Kidney (tissue), 14 donors: Measurements from ENCODE around the gene PIGU. TPM values are rescaled to one million over a fixed set of nuclear protein-coding genes. Genes with fewer than 3 reads are reported as not detected.
"Not testable (repeated sequence)": the region's sequence is repeated elsewhere in the genome, so short reads cannot be mapped to it uniquely, and the experiment has no call there.

Experiments used
- DNase-seq, 5 donors: peaks; one replicate each; pipeline ENCODE4 v3.0.0-alpha.2; 2013 to 2020
- FAIRE-seq: peaks from 2 replicates; lab custom pipeline; 2012; peaks lifted over from hg19 to GRCh38; lab: Jason Lieb, UNC
- H3K27ac ChIP-seq, 2 donors: one replicate each; pipeline ENCODE4 v1.7.0; 2013; ENCODE audit warnings: low read depth in 2 of 2, low read length in 2 of 2, inconsistent platforms in 1 of 2
- H3K27me3 ChIP-seq: one replicate; pipeline ENCODE4 v1.7.1; 2013; ENCODE audit warnings: low read length, inconsistent platforms; ENCODE audit not compliant: control insufficient read depth, insufficient read depth
- H3K36me3 ChIP-seq, 3 donors: one replicate each; pipeline versions ENCODE4 v1.7.0 to v1.7.1; 2013; ENCODE audit warnings: low read length in 3 of 3, control low read depth in 1 of 3, inconsistent platforms in 1 of 3; ENCODE audit not compliant: insufficient read depth in 3 of 3, control insufficient read depth in 2 of 3
- H3K4me1 ChIP-seq, 3 donors: one replicate each; pipeline versions ENCODE4 v1.7.0 to v1.7.1; 2013; ENCODE audit warnings: low read length in 3 of 3, inconsistent platforms in 1 of 3, low read depth in 1 of 3; ENCODE audit not compliant: control insufficient read depth in 2 of 3, insufficient read depth in 2 of 3
- H3K4me3 ChIP-seq, 3 donors: one replicate each; pipeline versions ENCODE4 v1.7.0 to v1.8.1; 2013; ENCODE audit warnings: low read length in 3 of 3, control low read depth in 1 of 3, inconsistent platforms in 1 of 3
- H3K9ac ChIP-seq, 3 donors: one replicate each; pipeline versions ENCODE4 v1.7.0 to v1.7.1; 2013; ENCODE audit warnings: low read length in 3 of 3, control low read depth in 1 of 3, inconsistent platforms in 1 of 3
- H3K9me3 ChIP-seq, 3 donors: one replicate each; pipeline versions ENCODE4 v1.7.0 to v1.7.1; 2013; ENCODE audit warnings: low read length in 3 of 3, control low read depth in 1 of 3, inconsistent platforms in 1 of 3; ENCODE audit not compliant: control insufficient read depth in 2 of 3, insufficient read depth in 1 of 3
- CTCF ChIP-seq: IDR thresholded peaks from 3 replicates; pipeline ENCODE4 v1.5.1; 2012; ENCODE audit warnings: mild to moderate bottlenecking, moderate library complexity, borderline replicate concordance; ENCODE audit not compliant: insufficient read depth; ENCODE audit errors: extremely low read depth
- intact Hi-C: fragments of 100-400 bp; cut with DNase I; formaldehyde crosslinking; loops from one replicate; pipeline ENCODE4 v1.11.1; 2022
- polyA plus RNA-seq: library from polyadenylated mRNA; stranded (reverse); fragments of 350-450 nt; fragmentation: Illumina TruSeq; extraction: RNeasy Lipid Tissue Mini Kit (QIAGEN cat#74804); gene quantifications from one replicate; pipeline ENCODE4 v1.2.3, GENCODE V29; 2014; ENCODE audit warnings: low read depth, low replicate concordance; ENCODE audit not compliant: insufficient read depth
- total RNA-seq: library from RNA; stranded (reverse); fragmentation: NEBNext Ultra II Directional; extraction: Animal tissue kit (Norgen Biotek cat#: 25700); gene quantifications from one replicate; pipeline ENCODE4 v1.2.1, GENCODE V29; 2021
- donor health status: control.
- donor health status: control.
- donor health status: control.
- donor health status: control.
- donor health status: control.
- donor health status: DM: yes; HTN: yes; CAD: no.
- donor health status: Normal renal cell carcinoma (clear cell type).

The PIGU gene
- total and polyA plus RNA-seq, 2 donors from 2014 or later = 15.9 to 42.0 TPM

DNA sequence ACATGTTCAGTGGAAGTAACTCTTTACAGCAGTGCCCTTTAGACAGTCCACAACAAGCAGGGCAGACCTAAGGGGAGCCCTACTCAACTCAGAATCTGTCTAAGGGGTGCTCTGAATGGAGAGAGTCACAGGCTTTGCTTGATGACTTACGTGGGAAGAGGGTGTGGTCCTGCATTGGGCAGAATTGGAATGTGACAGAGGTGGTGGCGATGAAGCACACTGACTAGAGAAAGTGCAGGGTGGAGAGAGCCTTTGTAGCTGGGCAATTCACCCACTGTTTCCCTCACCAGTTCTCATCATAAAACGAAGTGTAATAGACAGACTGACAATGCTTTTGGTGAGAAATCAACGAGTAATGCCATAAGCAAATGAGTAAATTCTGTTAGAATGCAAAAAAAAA is 38.5 kb upstream of the PIGU start:
- DNase-seq = no peak
- Histone ChIP-seq H3K4me1 (peaks cover 0 to 15% (median 10%) of the 10 kb centered on the region in 3 donors), H3K36me3 (peaks cover 0 to 16% (median 11%) of the 10 kb centered on the region in 3 donors), H3K27me3 (no peaks in the 10 kb centered on the region), H3K4me3 (no peak overlapping the region), H3K9me3 (no peaks in the 10 kb centered on the region), H3K9ac (no peak overlapping the region), H3K27ac (no peak overlapping the region)
- no peak for FAIRE-seq
- TF ChIP-seq CTCF = no peak
- intact Hi-C loops = no loop called here

DNA sequence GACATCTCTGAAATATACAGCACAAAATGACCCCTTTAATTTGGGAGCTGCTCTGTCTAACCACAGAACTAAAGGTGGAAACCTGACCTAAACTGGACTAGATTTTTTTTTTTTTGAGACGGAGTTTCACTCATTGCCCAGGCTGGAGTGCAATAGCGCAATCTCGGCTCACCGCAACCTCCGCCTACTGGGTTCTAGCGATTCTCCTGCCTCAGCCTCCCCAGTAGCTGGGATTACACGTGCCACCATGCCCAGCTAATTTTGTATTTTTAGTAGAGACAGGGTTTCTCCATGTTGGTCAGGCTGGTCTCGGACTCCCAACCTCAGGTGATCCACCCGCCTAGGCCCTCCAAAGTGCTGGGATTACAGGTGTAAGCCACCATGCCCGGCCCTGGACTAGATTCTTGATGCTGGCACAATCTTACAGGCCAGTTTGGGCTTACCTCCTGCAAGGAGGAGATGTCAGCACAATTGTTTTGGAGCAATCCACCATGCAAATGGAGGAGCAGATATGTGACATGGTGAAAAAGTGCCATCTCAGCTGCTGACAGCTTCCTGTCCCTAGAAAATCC is 37.1 kb upstream of the PIGU start:
- H3K9ac ChIP-seq, H3K4me3 ChIP-seq, H3K9me3 ChIP-seq, H3K27ac ChIP-seq, FAIRE-seq, DNase-seq, intact Hi-C loops, H3K27me3 ChIP-seq: not testable (repeated sequence)
- H3K36me3 ChIP-seq = peaks cover 0 to 16% (median 11%) of the 10 kb centered on the region in 3 donors
- peaks cover 0 to 18% (median 10%) of the 10 kb centered on the region in 3 donors for H3K4me1 ChIP-seq

DNA sequence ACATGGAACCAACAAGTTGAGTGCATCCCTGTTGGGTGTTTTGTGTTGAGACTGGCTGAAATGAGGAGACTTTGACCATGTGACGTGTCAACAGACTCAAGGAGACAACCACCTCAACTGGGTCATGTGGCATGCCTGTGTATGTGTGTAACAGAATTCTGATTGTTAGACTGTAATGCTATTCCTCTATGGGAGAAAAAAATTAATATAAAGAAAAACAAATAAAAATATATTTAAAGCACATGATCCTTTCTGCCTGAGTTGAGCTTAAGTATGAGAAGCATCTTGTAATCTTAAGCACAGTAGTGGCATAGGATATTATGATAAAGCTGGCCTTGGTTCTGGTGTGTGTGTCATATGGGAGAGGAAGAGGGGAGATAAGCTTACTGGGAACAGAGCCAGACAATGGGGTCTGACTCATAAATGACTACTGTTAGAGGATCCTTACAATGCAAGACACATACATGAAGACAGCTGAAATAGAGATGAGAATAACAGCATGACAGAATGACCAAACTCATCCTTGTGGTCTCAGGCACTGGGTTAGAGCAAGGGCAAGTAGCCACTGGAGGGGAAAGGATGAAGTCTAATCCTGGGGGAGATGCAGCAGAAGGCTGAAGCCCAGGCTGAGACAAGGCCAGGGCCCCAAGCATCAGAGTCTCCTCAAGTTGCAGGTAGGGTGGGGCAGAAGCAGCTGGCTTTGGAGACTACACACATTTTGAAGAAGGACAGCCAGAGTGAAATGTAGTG is 36.5 kb upstream of the PIGU start:
- FAIRE-seq = no peak
- peaks cover 0 to 16% (median 11%) of the 10 kb centered on the region in 3 donors for H3K36me3 ChIP-seq
- intact Hi-C loops = no loop called here
- no peaks in the 10 kb centered on the region for H3K27me3 ChIP-seq
- no peak for TF ChIP-seq CTCF
- DNase-seq = peak in 1 of 5 donors; percentile 37
- H3K4me1 ChIP-seq = peaks cover 0 to 20% (median 10%) of the 10 kb centered on the region in 3 donors
- no peak overlapping the region for H3K9ac ChIP-seq
- no peak overlapping the region for H3K4me3 ChIP-seq
- H3K27ac ChIP-seq = no peak overlapping the region
- H3K9me3 ChIP-seq = no peaks in the 10 kb centered on the region

- peaks cover 0 to 20% (median 10%) of the 10 kb centered on the region in 3 donors for H3K4me1 ChIP-seq
- DNase-seq (no peak), FAIRE-seq (no peak)
- peaks cover 0 to 14% (median 11%) of the 10 kb centered on the region in 3 donors for H3K36me3 ChIP-seq
- no peak overlapping the region for H3K4me3 ChIP-seq
- H3K27me3 ChIP-seq = no peaks in the 10 kb centered on the region
- H3K9ac ChIP-seq = no peak overlapping the region
- intact Hi-C loops = no loop called here
- no peaks in the 10 kb centered on the region for H3K9me3 ChIP-seq
- peak overlapping the region in 1 of 2 donors; percentile 10 for H3K27ac ChIP-seq
- TF ChIP-seq CTCF = no peak
Measured at GRCh38 chr20:34712525-34713192, 35.8 kb upstream of the PIGU start.
